ENCODE data around the gene JAKMIP1. TPM values are rescaled to one million over a fixed set of nuclear protein-coding genes. Genes with fewer than 3 reads are reported as not detected.

The JAKMIP1 gene
- total RNA-seq, 1 donor from 2014 or later = not detected

- DNase-seq (ENCODE audit: low spot score) = no peak
- H3K4me1 Mint-ChIP-seq (ENCODE audit: unreplicated experiment) = no peaks in the 10 kb centered on the region
- H3K9me3 Mint-ChIP-seq (ENCODE audit: unreplicated experiment) = peaks cover 16% of the 10 kb centered on the region
- no peak overlapping the region for H3K4me3 Mint-ChIP-seq (ENCODE audit: unreplicated experiment)
- H3K27ac Mint-ChIP-seq (ENCODE audit: unreplicated experiment) = no peak overlapping the region
- TF ChIP-seq CTCF (IDR thresholded peaks at IDR 0.05; ENCODE audit: unreplicated experiment) = no peak
- H3K27me3 Mint-ChIP-seq (ENCODE audit: unreplicated experiment) = peaks cover 6% of the 10 kb centered on the region
- peaks cover 14% of the 10 kb centered on the region for H3K36me3 Mint-ChIP-seq (ENCODE audit: low read depth, unreplicated experiment)
Observed at GRCh38 chr4:6055030-6055429, 145.3 kb downstream of the JAKMIP1 start.

GRCh38 chr4:6054162-6054922, 146.0 kb downstream of the JAKMIP1 start:
- Mint-ChIP-seq H3K27me3 (ENCODE audit: unreplicated experiment) (peaks cover 6% of the 10 kb centered on the region), H3K27ac (ENCODE audit: unreplicated experiment) (no peak overlapping the region), H3K4me1 (ENCODE audit: unreplicated experiment) (peaks cover 2% of the 10 kb centered on the region), H3K9me3 (ENCODE audit: unreplicated experiment) (peaks cover 14% of the 10 kb centered on the region), H3K4me3 (ENCODE audit: unreplicated experiment) (no peak overlapping the region), H3K36me3 (ENCODE audit: low read depth, unreplicated experiment) (peaks cover 12% of the 10 kb centered on the region)
- no peak for DNase-seq (ENCODE audit: low spot score)
- no peak for TF ChIP-seq CTCF (IDR thresholded peaks at IDR 0.05; ENCODE audit: unreplicated experiment)

GRCh38 chr4:6052679-6053078, 147.7 kb downstream of the JAKMIP1 start:
- Mint-ChIP-seq H3K36me3 (ENCODE audit: low read depth, unreplicated experiment) (peaks cover 5% of the 10 kb centered on the region), H3K9me3 (ENCODE audit: unreplicated experiment) (peaks cover 6% of the 10 kb centered on the region), H3K27ac (ENCODE audit: unreplicated experiment) (no peak overlapping the region), H3K27me3 (ENCODE audit: unreplicated experiment) (peaks cover 6% of the 10 kb centered on the region), H3K4me1 (ENCODE audit: unreplicated experiment) (peaks cover 11% of the 10 kb centered on the region), H3K4me3 (ENCODE audit: unreplicated experiment) (no peak overlapping the region)
- no peak for DNase-seq (ENCODE audit: low spot score)
- no peak for TF ChIP-seq CTCF (IDR thresholded peaks at IDR 0.05; ENCODE audit: unreplicated experiment)

GRCh38 chr4:6050551-6050950, 149.8 kb downstream of the JAKMIP1 start:
- Mint-ChIP-seq H3K4me3 (ENCODE audit: unreplicated experiment) (no peak overlapping the region), H3K9me3 (ENCODE audit: unreplicated experiment) (no peaks in the 10 kb centered on the region), H3K36me3 (ENCODE audit: low read depth, unreplicated experiment) (no peaks in the 10 kb centered on the region), H3K27ac (ENCODE audit: unreplicated experiment) (no peak overlapping the region), H3K27me3 (ENCODE audit: unreplicated experiment) (peaks cover 4% of the 10 kb centered on the region), H3K4me1 (ENCODE audit: unreplicated experiment) (peaks cover 11% of the 10 kb centered on the region)
- no peak for TF ChIP-seq CTCF (IDR thresholded peaks at IDR 0.05; ENCODE audit: unreplicated experiment)
- no peak for DNase-seq (ENCODE audit: low spot score)

- Mint-ChIP-seq H3K27me3 (ENCODE audit: unreplicated experiment) (peaks cover 4% of the 10 kb centered on the region), H3K4me1 (ENCODE audit: unreplicated experiment) (peaks cover 11% of the 10 kb centered on the region), H3K4me3 (ENCODE audit: unreplicated experiment) (no peak overlapping the region), H3K9me3 (ENCODE audit: unreplicated experiment) (no peaks in the 10 kb centered on the region), H3K36me3 (ENCODE audit: low read depth, unreplicated experiment) (no peaks in the 10 kb centered on the region), H3K27ac (ENCODE audit: unreplicated experiment) (no peak overlapping the region)
- TF ChIP-seq CTCF (IDR thresholded peaks at IDR 0.05; ENCODE audit: unreplicated experiment) = no peak
- DNase-seq (ENCODE audit: low spot score) = no peak
Observed at GRCh38 chr4:6049985-6050384, 150.4 kb downstream of the JAKMIP1 start.
